Cardiac fibroblast (primary cell): Measurements from ENCODE around the gene PLEKHG7.
A peak's percentile ranks its signal among the peaks of the same experiment; 100 is the strongest.

Experiments
- DNase-seq, 2 donors: peaks; one replicate each; pipeline versions ENCODE4 v3.0.0 to v3.0.0-alpha.2; 2010; ENCODE audit warnings: low read depth in 2 of 2
- H3K4me3 ChIP-seq, 2 donors: replicated peaks in 1 of 2; 1 replicate in 1 of 2; 2 replicates in 1 of 2; pipeline ENCODE4 v1.5.1; 2011; ENCODE audit warnings: low read depth in 2 of 2, low read length in 2 of 2, mild to moderate bottlenecking in 2 of 2, moderate library complexity in 1 of 2
- CTCF ChIP-seq: IDR thresholded peaks from one replicate; pipeline ENCODE4 v1.5.1; 2011; ENCODE audit warnings: low read depth, mild to moderate bottlenecking, low read length, inconsistent platforms

PLEKHG7 gene

DNA sequence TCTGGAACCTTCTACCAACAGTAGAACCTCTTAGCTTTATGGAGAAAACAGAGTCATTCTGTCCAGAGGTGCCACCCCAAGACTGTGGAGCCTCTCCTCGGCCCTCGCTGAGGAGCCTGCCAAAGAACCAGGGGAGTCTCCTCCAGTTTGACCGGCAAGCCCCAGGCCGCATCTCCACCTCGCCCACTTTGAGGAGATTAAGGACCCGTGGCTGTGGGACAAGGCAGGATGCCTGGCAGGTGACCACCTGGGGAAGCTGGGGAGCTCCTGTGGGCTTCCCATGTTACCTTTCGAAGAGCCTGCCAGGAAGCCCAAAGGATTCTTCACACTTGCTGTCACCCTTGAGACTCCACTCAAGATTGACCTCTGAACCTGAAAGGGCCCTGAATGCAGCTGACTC lies 3.8 kb downstream of the PLEKHG7 start:
- H3K4me3 ChIP-seq = no peak overlapping the region
- no peak for DNase-seq
- no peak for TF ChIP-seq CTCF

DNA sequence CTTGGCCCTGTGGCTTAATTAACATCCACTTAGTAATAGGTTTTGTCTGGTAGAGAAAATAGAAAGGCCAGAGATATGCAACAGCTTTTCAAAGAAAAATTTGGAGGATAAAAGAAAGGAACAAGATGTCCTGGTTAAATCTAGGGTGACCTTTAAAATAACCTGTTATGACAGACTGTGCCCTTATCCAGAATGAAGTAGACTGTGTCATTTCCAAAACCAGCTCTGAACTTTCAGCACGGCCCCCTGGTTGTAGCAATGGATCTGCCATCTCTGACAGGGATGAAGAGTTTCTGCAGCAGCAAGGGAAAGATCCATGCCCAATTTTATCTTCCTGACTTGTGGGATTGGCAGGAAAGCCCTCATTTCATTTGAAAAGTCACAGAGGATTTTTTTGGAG lies 5.1 kb downstream of the PLEKHG7 start:
- no peak for TF ChIP-seq CTCF
- no peak for DNase-seq
- no peak overlapping the region for H3K4me3 ChIP-seq

GRCh38 chr12:92715625-92716024 lies 12.8 kb downstream of the PLEKHG7 start:
- no peak for TF ChIP-seq CTCF
- H3K4me3 ChIP-seq = no peak overlapping the region
- DNase-seq = no peak

DNA sequence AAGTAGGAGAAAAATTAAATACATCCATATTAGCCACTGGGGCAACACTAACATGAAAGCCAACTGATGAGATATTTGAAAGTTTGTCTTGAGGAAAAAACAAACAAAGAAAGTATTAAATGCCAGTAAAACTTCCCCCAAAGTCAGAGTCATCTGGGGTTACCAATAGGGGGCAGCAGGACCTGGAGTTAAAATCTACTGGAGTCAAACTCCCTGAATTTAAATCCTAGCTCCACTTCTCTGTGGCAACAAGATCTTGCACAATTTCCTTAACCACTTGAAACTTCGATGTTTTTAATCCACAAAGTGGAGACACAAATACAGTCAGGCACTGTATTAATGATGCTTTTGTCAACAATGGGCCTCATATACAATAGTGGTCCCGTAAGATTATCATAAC lies 14.4 kb downstream of the PLEKHG7 start:
- DNase-seq = peak; percentile 72 to 77
- TF ChIP-seq CTCF = peak; percentile 58
- H3K4me3 ChIP-seq = no peak overlapping the region

DNA sequence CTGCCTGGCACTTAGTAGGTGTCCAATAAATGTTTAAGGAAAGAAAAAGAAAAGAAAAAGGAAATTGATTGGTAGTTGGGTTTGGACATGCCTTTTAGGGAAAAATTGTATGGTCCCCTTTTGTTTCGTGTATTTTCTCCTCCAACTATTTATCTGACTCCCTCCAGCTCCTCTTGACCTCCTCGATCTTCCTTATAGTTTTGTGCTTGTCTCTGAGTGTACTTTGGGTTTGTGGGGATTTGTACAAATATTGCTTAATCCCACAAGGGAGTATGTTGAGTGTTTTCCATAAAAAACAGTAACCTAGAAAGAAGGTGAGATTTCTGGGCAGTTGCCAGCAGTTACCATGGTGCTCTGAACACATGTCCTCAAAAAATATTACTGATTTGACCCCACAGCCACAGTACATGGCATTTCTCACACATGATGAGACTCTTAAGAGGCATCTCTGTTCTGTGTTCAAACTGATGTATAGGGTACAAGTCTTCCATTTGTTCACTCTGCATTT lies 15.7 kb downstream of the PLEKHG7 start:
- no peak overlapping the region for H3K4me3 ChIP-seq
- no peak for TF ChIP-seq CTCF

DNA sequence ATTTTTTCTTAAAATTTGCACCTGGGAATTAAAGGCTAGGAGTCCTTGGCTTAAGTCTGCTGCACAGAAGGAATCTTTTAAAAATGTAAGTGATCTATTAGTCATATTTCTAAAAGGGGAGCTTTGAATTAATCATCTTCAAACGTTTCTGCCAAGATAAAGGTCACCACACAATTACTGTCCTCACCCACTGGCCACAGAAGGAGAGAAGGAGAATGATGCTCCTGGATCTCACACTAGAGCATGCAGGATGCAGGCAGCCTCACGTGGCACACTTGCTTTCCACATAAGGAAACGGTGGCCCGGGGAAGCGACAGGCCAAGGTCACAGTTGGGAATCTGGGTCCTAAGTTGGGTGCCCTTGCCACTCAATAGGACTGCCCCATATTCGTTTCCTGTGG lies 16.9 kb downstream of the PLEKHG7 start:
- peak in 1 of 2 donors; percentile 59 for DNase-seq
- no peak for TF ChIP-seq CTCF
- no peak overlapping the region for H3K4me3 ChIP-seq

More for the DNA sequence above, 15.7 kb downstream of the PLEKHG7 start:
- peak; percentile 20 to 43 for DNase-seq

DNA sequence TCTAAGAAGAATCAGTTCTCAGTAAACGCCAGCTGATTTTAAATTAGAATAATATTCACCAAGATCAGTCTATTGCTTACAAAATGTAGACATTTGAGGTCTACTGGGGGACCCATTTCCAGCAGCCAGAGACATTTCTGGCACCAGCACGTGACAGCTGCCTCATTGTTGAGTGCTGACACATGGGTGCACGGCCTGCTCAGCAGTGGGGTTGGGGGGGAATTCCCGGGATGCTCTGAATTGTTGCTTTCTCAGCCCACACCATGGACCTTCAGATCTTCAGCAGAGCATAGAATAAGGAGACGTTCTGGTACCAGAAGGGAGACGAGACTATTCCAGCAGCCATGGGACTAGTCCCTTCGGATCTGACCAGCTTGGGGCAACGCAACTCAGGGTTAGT lies 18.3 kb downstream of the PLEKHG7 start:
- no peak for DNase-seq
- TF ChIP-seq CTCF = no peak
- H3K4me3 ChIP-seq = no peak overlapping the region
